ENCODE results near the gene TSFM. TPM values are rescaled to one million over a fixed set of nuclear protein-coding genes. Genes with fewer than 3 reads are reported as not detected.
A peak's percentile ranks its signal among the peaks of the same experiment; 100 is the strongest.

Gene TSFM
- total and polyA plus RNA-seq, 2 of the 13 experiments (the other 11 are each of a cell fraction or from before 2014, with no cell fraction given) = 29.8 to 68.3 TPM

DNA sequence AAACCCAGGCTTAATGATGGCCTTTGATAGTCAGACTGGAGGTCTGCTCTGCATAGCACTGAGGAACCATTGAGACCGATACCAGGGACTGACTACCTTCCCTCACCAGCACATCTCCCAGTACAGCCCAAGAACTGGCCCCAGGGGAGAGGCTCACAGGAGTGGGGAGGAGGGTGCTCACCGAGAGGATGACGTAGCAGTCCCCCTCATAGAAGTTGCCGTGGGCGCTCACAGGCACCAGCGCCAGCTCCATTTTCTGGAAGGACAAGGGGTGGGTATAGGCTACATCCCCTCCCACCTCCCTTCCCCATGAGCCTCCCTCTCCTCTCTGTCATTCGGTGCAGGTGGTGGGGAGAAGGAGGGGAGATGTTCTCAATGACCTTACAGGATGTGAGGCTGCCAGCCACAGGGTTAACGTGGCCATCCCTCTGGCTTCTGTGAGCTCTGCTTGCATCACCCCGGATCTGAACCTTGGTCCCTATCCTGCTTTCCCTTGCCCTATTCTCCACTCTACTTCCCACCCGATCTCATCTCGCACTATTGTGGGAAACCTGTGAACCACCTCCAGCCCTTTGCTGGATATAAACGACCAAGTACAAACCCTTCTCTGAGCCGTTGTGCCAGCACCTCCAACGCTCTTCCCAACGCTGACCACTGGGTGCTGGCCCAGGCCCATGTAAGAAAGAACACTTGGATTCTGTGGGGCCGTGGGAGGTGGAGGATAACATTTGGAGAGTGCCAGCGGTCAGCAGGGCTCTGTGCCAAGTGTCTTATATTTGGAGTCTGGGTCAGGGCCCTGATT, 31.6 kb downstream of the TSFM start (continued):
- TF ChIP-seq ZNF800 (CRISPR knock-in tag; IDR thresholded peaks at IDR 0.05) = no peak
- no peak for TF ChIP-seq ZNF234 (CRISPR knock-in tag; conservative IDR thresholded peaks at IDR 0.05)
- TF ChIP-seq ZNF691 (CRISPR knock-in tag; IDR thresholded peaks at IDR 0.05; ENCODE audit: borderline replicate concordance, low read depth) = no peak
- TF ChIP-seq, protein P1, sequence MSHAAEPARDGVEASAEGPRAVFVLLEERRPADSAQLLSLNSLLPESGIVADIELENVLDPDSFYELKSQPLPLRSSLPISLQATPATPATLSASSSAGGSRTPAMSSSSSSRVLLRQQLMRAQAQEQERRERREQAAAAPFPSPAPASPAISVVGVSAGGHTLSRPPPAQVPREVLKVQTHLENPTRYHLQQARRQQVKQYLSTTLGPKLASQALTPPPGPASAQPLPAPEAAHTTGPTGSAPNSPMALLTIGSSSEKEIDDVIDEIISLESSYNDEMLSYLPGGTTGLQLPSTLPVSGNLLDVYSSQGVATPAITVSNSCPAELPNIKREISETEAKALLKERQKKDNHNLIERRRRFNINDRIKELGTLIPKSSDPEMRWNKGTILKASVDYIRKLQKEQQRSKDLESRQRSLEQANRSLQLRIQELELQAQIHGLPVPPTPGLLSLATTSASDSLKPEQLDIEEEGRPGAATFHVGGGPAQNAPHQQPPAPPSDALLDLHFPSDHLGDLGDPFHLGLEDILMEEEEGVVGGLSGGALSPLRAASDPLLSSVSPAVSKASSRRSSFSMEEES (CRISPR knock-in tag; IDR thresholded peaks at IDR 0.05) = no peak
- TF ChIP-seq MXD4 (CRISPR knock-in tag; IDR thresholded peaks at IDR 0.05) = no peak
- TF ChIP-seq, protein P2, sequence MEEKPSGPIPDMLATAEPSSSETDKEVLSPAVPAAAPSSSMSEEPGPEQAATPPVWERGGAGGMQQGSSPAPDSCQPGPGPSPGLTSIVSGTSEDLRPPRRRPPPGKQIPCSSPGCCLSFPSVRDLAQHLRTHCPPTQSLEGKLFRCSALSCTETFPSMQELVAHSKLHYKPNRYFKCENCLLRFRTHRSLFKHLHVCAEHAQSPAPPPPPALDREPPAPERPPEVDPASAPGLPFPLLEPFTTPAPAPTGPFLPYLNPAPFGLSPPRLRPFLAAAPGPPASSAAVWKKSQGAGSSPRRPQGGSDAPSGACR (CRISPR knock-in tag; IDR thresholded peaks at IDR 0.05) = no peak
- TF ChIP-seq ZKSCAN5 (CRISPR knock-in tag; IDR thresholded peaks at IDR 0.05) = no peak
- no peak for TF ChIP-seq PHF8 (CRISPR knock-in tag; IDR thresholded peaks at IDR 0.05)
- TF ChIP-seq LCORL (IDR thresholded peaks at IDR 0.05) = no peak
- TF ChIP-seq LCORL (CRISPR knock-in tag; IDR thresholded peaks at IDR 0.05) = no peak
- no peak for TF ChIP-seq RBAK (CRISPR knock-in tag; IDR thresholded peaks at IDR 0.05)
- peak; percentile 82 for TF ChIP-seq HNF4G (IDR thresholded peaks at IDR 0.05; ENCODE audit: borderline replicate concordance, low read depth, low read length)
- 0 out of 2 replicates have a peak, but pooled peaks have one; percentile 46 for TF ChIP-seq HNF4G (CRISPR knock-in tag; IDR thresholded peaks at IDR 0.05; ENCODE audit: borderline replicate concordance, low read depth)
- TF ChIP-seq NBN (conservative IDR thresholded peaks at IDR 0.05) = no peak
- no peak for TF ChIP-seq ZC3H4 (CRISPR knock-in tag; IDR thresholded peaks at IDR 0.05; ENCODE audit: borderline replicate concordance)
- TF ChIP-seq ZNF124 (CRISPR knock-in tag; IDR thresholded peaks at IDR 0.05) = 0 out of 2 replicates have a peak, but pooled peaks have one; percentile 50
- TF ChIP-seq REST (IDR thresholded peaks at IDR 0.05; ENCODE audit: borderline replicate concordance in 1 of 2, low read depth in 1 of 2, low read length in 2 of 2) = no peak
- TF ChIP-seq ZNF530 (CRISPR knock-in tag; IDR thresholded peaks at IDR 0.05; ENCODE audit: low read depth) = no peak
- TF ChIP-seq ZNF567 (CRISPR knock-in tag; IDR thresholded peaks at IDR 0.05; ENCODE audit: borderline replicate concordance) = no peak
- TF ChIP-seq ZNF292 (CRISPR knock-in tag; IDR thresholded peaks at IDR 0.05; ENCODE audit: borderline replicate concordance, low read depth) = peak; percentile 61; the same call in 1 of the 2 replicates
